ENCODE measurements around the gene MFAP3. TPM values are rescaled to one million over a fixed set of nuclear protein-coding genes. Genes with fewer than 3 reads are reported as not detected.

The MFAP3 gene
- total RNA-seq (ENCODE audit: low replicate concordance), result 35.4 and 37.9 TPM in 2 replicates
- long read RNA-seq, transcript MFAP3-212 (3 exons, 643 nt), result major isoform, 10 of 40 reads
- long read RNA-seq, partial matches to known transcripts, result 2 of 40 reads
- long read RNA-seq, other reads (novel, unspliced or antisense), result 27 of 40 reads

GRCh38 chr5:154038707-154039457, at the start of gene MFAP3, which contains the start of gene FAM114A2:
Gene MFAP3, plus strand, starts transcription at chr5:154038967. Its CDS starts 10,756 bp downstream, at chr5:154049723.
Gene FAM114A2, minus strand, starts transcription at chr5:154038910. Its CDS starts 3,957 bp downstream, at chr5:154034953.
- Mint-ChIP-seq H3K27me3 (no peaks in the 10 kb centered on the region), H3K4me3 (peak within 1 kb of the TSS; percentile 89), H3K36me3 (no peaks in the 10 kb centered on the region), H3K9me3 (no peaks in the 10 kb centered on the region), H3K27ac (peak within 1 kb of the TSS; percentile 98), H3K4me1 (ENCODE audit: unreplicated experiment) (peaks cover 13% of the 10 kb centered on the region)
- TF ChIP-seq CTCF (conservative IDR thresholded peaks at IDR 0.05), result no peak
- DNase-seq (ENCODE audit: extremely low spot score, unreplicated experiment), result peak; percentile 90

- no peak for TF ChIP-seq CTCF (conservative IDR thresholded peaks at IDR 0.05)
- Mint-ChIP-seq H3K36me3 (peaks cover 14% of the 10 kb centered on the region), H3K4me1 (ENCODE audit: unreplicated experiment) (no peaks in the 10 kb centered on the region), H3K27ac (no peak overlapping the region), H3K27me3 (no peaks in the 10 kb centered on the region), H3K4me3 (no peak overlapping the region), H3K9me3 (no peaks in the 10 kb centered on the region)
- no peak for DNase-seq (ENCODE audit: extremely low spot score, unreplicated experiment)
These were observed 47.6 kb upstream of the MFAP3 start for GRCh38 chr5:153991168-153991567.

GRCh38 chr5:153998010-153998409, 40.8 kb upstream of the MFAP3 start:
- Mint-ChIP-seq H3K9me3 (no peaks in the 10 kb centered on the region), H3K27me3 (no peaks in the 10 kb centered on the region), H3K4me3 (no peak overlapping the region), H3K27ac (no peak overlapping the region), H3K4me1 (ENCODE audit: unreplicated experiment) (no peaks in the 10 kb centered on the region), H3K36me3 (peaks cover 33% of the 10 kb centered on the region)
- DNase-seq (ENCODE audit: extremely low spot score, unreplicated experiment), result no peak
- TF ChIP-seq CTCF (conservative IDR thresholded peaks at IDR 0.05), result no peak

- Mint-ChIP-seq H3K27me3 (no peaks in the 10 kb centered on the region), H3K9me3 (no peaks in the 10 kb centered on the region), H3K27ac (no peak overlapping the region), H3K4me3 (no peak overlapping the region), H3K4me1 (ENCODE audit: unreplicated experiment) (no peaks in the 10 kb centered on the region), H3K36me3 (peaks cover 33% of the 10 kb centered on the region)
- no peak for TF ChIP-seq CTCF (conservative IDR thresholded peaks at IDR 0.05)
- DNase-seq (ENCODE audit: extremely low spot score, unreplicated experiment), result no peak
These were observed 40.0 kb upstream of the MFAP3 start for GRCh38 chr5:153998768-153999167.

- DNase-seq (ENCODE audit: extremely low spot score, unreplicated experiment), result no peak
- H3K4me3 Mint-ChIP-seq, result no peak overlapping the region
- H3K27ac Mint-ChIP-seq, result no peak overlapping the region
- no peaks in the 10 kb centered on the region for H3K9me3 Mint-ChIP-seq
- H3K4me1 Mint-ChIP-seq (ENCODE audit: unreplicated experiment), result no peaks in the 10 kb centered on the region
- H3K36me3 Mint-ChIP-seq, result peaks cover 33% of the 10 kb centered on the region
- TF ChIP-seq CTCF (conservative IDR thresholded peaks at IDR 0.05), result no peak
- H3K27me3 Mint-ChIP-seq, result no peaks in the 10 kb centered on the region
These were observed 38.8 kb upstream of the MFAP3 start for GRCh38 chr5:153999995-154000394.
